Measurements from ENCODE around the gene PATJ. TPM values are rescaled to one million over a fixed set of nuclear protein-coding genes. Genes with fewer than 3 reads are reported as not detected.

PATJ gene
- total and polyA plus RNA-seq, 2 donors (not counting 1 experiment from before 2014, with no cell fraction given): 8.0 to 45.3 TPM

- ATAC-seq (ENCODE audit: low read depth) (no peak), DNase-seq (no peak)
- Mint-ChIP-seq H3K9me3 (ENCODE audit: insufficient read depth) (no peaks in the 10 kb centered on the region), H3K4me1 (no peaks in the 10 kb centered on the region), H3K4me3 (no peak overlapping the region), H3K27ac (no peak overlapping the region), H3K27me3 (no peaks in the 10 kb centered on the region)
- no peak overlapping the region for H2AFZ ChIP-seq (ENCODE audit: insufficient read depth, low read depth, low read length, poor library complexity, severe bottlenecking)
- ChIA-PET CTCF (no interaction called here), POLR2A (no interaction called here)
- intact Hi-C loops (cut with micrococcal nuclease): no loop called here
- no peaks in the 10 kb centered on the region for H4K20me1 ChIP-seq (ENCODE audit: control insufficient read depth, insufficient read depth, low read length, poor library complexity, severe bottlenecking)
- H3K4me2 ChIP-seq (replicated peaks; ENCODE audit: low read depth, low read length, poor library complexity, severe bottlenecking): no peak overlapping the region
- H3K79me2 ChIP-seq (ENCODE audit: control insufficient read depth, insufficient read depth, low read length): no peaks in the 10 kb centered on the region
- no peak overlapping the region for H3K27ac ChIP-seq (ENCODE audit: low read length in 2 of 2)
- H3K36me3 ChIP-seq (replicated peaks in 1 of 2; ENCODE audit: control extremely low read depth in 1 of 2, control insufficient read depth in 1 of 2, extremely low read depth in 1 of 2, insufficient read depth in 2 of 2, low read length in 1 of 2): no peaks in the 10 kb centered on the region
- H3K4me1 ChIP-seq (ENCODE audit: control insufficient read depth in 2 of 2, insufficient read depth in 2 of 2, low read length in 2 of 2): no peaks in the 10 kb centered on the region
- TF ChIP-seq EZH2 (IDR thresholded peaks at IDR 0.05; ENCODE audit: borderline replicate concordance, insufficient read depth, low read depth, low read length, poor library complexity, severe bottlenecking) (no peak), CTCF (IDR thresholded peaks at IDR 0.05) (no peak)
- no peaks in the 10 kb centered on the region for H3K9me3 ChIP-seq (ENCODE audit: control extremely low read depth in 1 of 3, control insufficient read depth in 2 of 3, insufficient read depth in 1 of 3, low read length in 2 of 3)
- no peak overlapping the region for H3K9ac ChIP-seq (ENCODE audit: low read length)
- no peaks in the 10 kb centered on the region for H3K27me3 ChIP-seq (replicated peaks in 1 of 4; ENCODE audit: control extremely low read depth in 1 of 4, control insufficient read depth in 3 of 4, insufficient read depth in 4 of 4, low read length in 3 of 4)
- H3K4me3 ChIP-seq (ENCODE audit: control extremely low read depth in 1 of 5, extremely low read depth in 1 of 5, insufficient read depth in 1 of 5, low read depth in 2 of 5, low read length in 4 of 5): no peak overlapping the region
- WGBS (ENCODE audit: insufficient coverage): no CpG with 5 or more reads among the region's 1 CpG
These were observed 210.4 kb downstream of the PATJ start for GRCh38 chr1:61952675-61953074.

GRCh38 chr1:61953076-61953789 lies 211.0 kb downstream of the PATJ start:
- Histone ChIP-seq H3K9ac (ENCODE audit: low read length) (no peak overlapping the region), H3K4me3 (ENCODE audit: control extremely low read depth in 1 of 5, extremely low read depth in 1 of 5, insufficient read depth in 1 of 5, low read depth in 2 of 5, low read length in 4 of 5) (no peak overlapping the region), H3K27me3 (replicated peaks in 1 of 4; ENCODE audit: control extremely low read depth in 1 of 4, control insufficient read depth in 3 of 4, insufficient read depth in 4 of 4, low read length in 3 of 4) (no peaks in the 10 kb centered on the region), H2AFZ (ENCODE audit: insufficient read depth, low read depth, low read length, poor library complexity, severe bottlenecking) (no peak overlapping the region), H3K36me3 (replicated peaks in 1 of 2; ENCODE audit: control extremely low read depth in 1 of 2, control insufficient read depth in 1 of 2, extremely low read depth in 1 of 2, insufficient read depth in 2 of 2, low read length in 1 of 2) (no peaks in the 10 kb centered on the region), H3K9me3 (ENCODE audit: control extremely low read depth in 1 of 3, control insufficient read depth in 2 of 3, insufficient read depth in 1 of 3, low read length in 2 of 3) (no peaks in the 10 kb centered on the region), H3K4me2 (replicated peaks; ENCODE audit: low read depth, low read length, poor library complexity, severe bottlenecking) (no peak overlapping the region), H4K20me1 (ENCODE audit: control insufficient read depth, insufficient read depth, low read length, poor library complexity, severe bottlenecking) (no peaks in the 10 kb centered on the region), H3K27ac (ENCODE audit: low read length in 2 of 2) (no peak overlapping the region), H3K4me1 (ENCODE audit: control insufficient read depth in 2 of 2, insufficient read depth in 2 of 2, low read length in 2 of 2) (no peaks in the 10 kb centered on the region), H3K79me2 (ENCODE audit: control insufficient read depth, insufficient read depth, low read length) (no peaks in the 10 kb centered on the region)
- Mint-ChIP-seq H3K27ac (no peak overlapping the region), H3K4me3 (no peak overlapping the region), H3K9me3 (ENCODE audit: insufficient read depth) (no peaks in the 10 kb centered on the region), H3K4me1 (no peaks in the 10 kb centered on the region), H3K27me3 (no peaks in the 10 kb centered on the region)
- ChIA-PET CTCF (no interaction called here), POLR2A (no interaction called here)
- intact Hi-C loops (cut with micrococcal nuclease): no loop called here
- TF ChIP-seq EZH2 (IDR thresholded peaks at IDR 0.05; ENCODE audit: borderline replicate concordance, insufficient read depth, low read depth, low read length, poor library complexity, severe bottlenecking): no peak
- no peak for TF ChIP-seq CTCF (IDR thresholded peaks at IDR 0.05)
- no peak for DNase-seq
- WGBS (ENCODE audit: insufficient coverage): no CpG with 5 or more reads among the region's 2 CpGs
- ATAC-seq (ENCODE audit: low read depth): no peak
